Measurements from ENCODE around the gene ABHD14A.
A peak's percentile ranks its signal among the peaks of the same experiment; 100 is the strongest.

ABHD14A gene

GRCh38 chr3:51941798-51942602 lies 32.9 kb upstream of the ABHD14A start, which contains the start of the genes PARP3 and RRP9:
PARP3 (plus strand) TSS chr3:51942363; CDS start chr3:51943356, 993 bp downstream.
RRP9 (minus strand) TSS chr3:51941904; CDS start chr3:51941867, 37 bp downstream.
- DNase-seq, result peak; percentile 99 to 100

- DNase-seq, result no peak
Measured at GRCh38 chr3:51942603-51943450, 32.0 kb upstream of the ABHD14A start.

GRCh38 chr3:51943451-51944391 lies 31.1 kb upstream of the ABHD14A start:
- no peak for DNase-seq

- no peak for DNase-seq
Measured at GRCh38 chr3:51944451-51945021, 30.3 kb upstream of the ABHD14A start.

GRCh38 chr3:51945031-51945840 lies 29.6 kb upstream of the ABHD14A start:
- DNase-seq, result no peak

GRCh38 chr3:51945926-51946705 lies 28.7 kb upstream of the ABHD14A start:
- no peak for DNase-seq

GRCh38 chr3:51946796-51947195 lies 28.1 kb upstream of the ABHD14A start:
- DNase-seq, result no peak

- no peak for DNase-seq
Measured at GRCh38 chr3:51947215-51947900, 27.5 kb upstream of the ABHD14A start.

GRCh38 chr3:51948016-51948580 lies 26.8 kb upstream of the ABHD14A start:
- no peak for DNase-seq

- no peak for DNase-seq
Measured at GRCh38 chr3:51949121-51949520, 25.7 kb upstream of the ABHD14A start.

- no peak for DNase-seq
Measured at GRCh38 chr3:51950899-51951298, 24.0 kb upstream of the ABHD14A start.

GRCh38 chr3:51953445-51953844 lies 21.4 kb upstream of the ABHD14A start:
- DNase-seq, result no peak

- DNase-seq, result no peak
Measured at GRCh38 chr3:51954105-51954504, 20.8 kb upstream of the ABHD14A start.

- no peak for DNase-seq
Measured at GRCh38 chr3:51954713-51955112, 20.2 kb upstream of the ABHD14A start.

- no peak for DNase-seq
Measured at GRCh38 chr3:51955175-51955892, 19.5 kb upstream of the ABHD14A start, which contains the start of gene GPR62. GPR62 (plus strand) TSS chr3:51955381; CDS start chr3:51955653, 272 bp downstream.

GRCh38 chr3:51955893-51956770 lies 18.7 kb upstream of the ABHD14A start:
- peak; percentile 9 to 34 for DNase-seq

- DNase-seq, result no peak
Measured at GRCh38 chr3:51957520-51958205, 17.2 kb upstream of the ABHD14A start.

Measured in cerebellar nuclear complex (tissue), 1 donor.